ENCODE data around the gene EP400.

Gene EP400

GRCh38 chr12:131989021-131989420, 39.3 kb downstream of the EP400 start:
- Histone ChIP-seq H3K9me2 (replicated peaks; ENCODE audit: control insufficient read depth, low read length) (no peaks in the 10 kb centered on the region), H3K4me2 (ENCODE audit: low read length) (no peak overlapping the region), H3K79me2 (ENCODE audit: control insufficient read depth, low read length) (no peaks in the 10 kb centered on the region), H4K20me1 (ENCODE audit: control insufficient read depth, insufficient read depth, low read depth, low read length) (no peaks in the 10 kb centered on the region), H3K9me3 (ENCODE audit: control insufficient read depth, insufficient read depth, low read length) (no peaks in the 10 kb centered on the region), H3K27me3 (ENCODE audit: control insufficient read depth, low read length) (no peaks in the 10 kb centered on the region), H3F3A (ENCODE audit: control insufficient read depth, insufficient read depth) (no peaks in the 10 kb centered on the region), H3K36me3 (ENCODE audit: control insufficient read depth, low read length) (peaks cover 71% of the 10 kb centered on the region), H3K4me3 (ENCODE audit: low read length) (no peak overlapping the region), H3K4me1 (ENCODE audit: control insufficient read depth, low read length) (no peaks in the 10 kb centered on the region), H3K27ac (ENCODE audit: low read depth, low read length) (no peak overlapping the region)
- TF ChIP-seq EZH2phosphoT487 (IDR thresholded peaks at IDR 0.05; ENCODE audit: borderline replicate concordance, low read length): no peak
- TF ChIP-seq CTCF (IDR thresholded peaks at IDR 0.05; ENCODE audit: low read depth, low read length, poor library complexity, severe bottlenecking): no peak

GRCh38 chr12:131990066-131990979, 40.6 kb downstream of the EP400 start:
- Histone ChIP-seq H3K4me2 (ENCODE audit: low read length) (no peak overlapping the region), H3K4me1 (ENCODE audit: control insufficient read depth, low read length) (no peaks in the 10 kb centered on the region), H3K79me2 (ENCODE audit: control insufficient read depth, low read length) (no peaks in the 10 kb centered on the region), H3K4me3 (ENCODE audit: low read length) (no peak overlapping the region), H4K20me1 (ENCODE audit: control insufficient read depth, insufficient read depth, low read depth, low read length) (no peaks in the 10 kb centered on the region), H3K36me3 (ENCODE audit: control insufficient read depth, low read length) (peaks cover 81% of the 10 kb centered on the region), H3F3A (ENCODE audit: control insufficient read depth, insufficient read depth) (no peaks in the 10 kb centered on the region), H3K9me3 (ENCODE audit: control insufficient read depth, insufficient read depth, low read length) (no peaks in the 10 kb centered on the region), H3K27ac (ENCODE audit: low read depth, low read length) (no peak overlapping the region), H3K27me3 (ENCODE audit: control insufficient read depth, low read length) (no peaks in the 10 kb centered on the region), H3K9me2 (replicated peaks; ENCODE audit: control insufficient read depth, low read length) (no peaks in the 10 kb centered on the region)
- TF ChIP-seq CTCF (IDR thresholded peaks at IDR 0.05; ENCODE audit: low read depth, low read length, poor library complexity, severe bottlenecking): no peak
- no peak for TF ChIP-seq EZH2phosphoT487 (IDR thresholded peaks at IDR 0.05; ENCODE audit: borderline replicate concordance, low read length)

GRCh38 chr12:131990980-131991305, 41.2 kb downstream of the EP400 start:
- no peaks in the 10 kb centered on the region for H3K9me2 ChIP-seq (replicated peaks; ENCODE audit: control insufficient read depth, low read length)
- H3K27me3 ChIP-seq (ENCODE audit: control insufficient read depth, low read length): no peaks in the 10 kb centered on the region
- H4K20me1 ChIP-seq (ENCODE audit: control insufficient read depth, insufficient read depth, low read depth, low read length): no peaks in the 10 kb centered on the region
- peaks cover 81% of the 10 kb centered on the region for H3K36me3 ChIP-seq (ENCODE audit: control insufficient read depth, low read length)
- no peaks in the 10 kb centered on the region for H3F3A ChIP-seq (ENCODE audit: control insufficient read depth, insufficient read depth)
- TF ChIP-seq EZH2phosphoT487 (IDR thresholded peaks at IDR 0.05; ENCODE audit: borderline replicate concordance, low read length): no peak
- no peak for TF ChIP-seq CTCF (IDR thresholded peaks at IDR 0.05; ENCODE audit: low read depth, low read length, poor library complexity, severe bottlenecking)
- H3K79me2 ChIP-seq (ENCODE audit: control insufficient read depth, low read length): no peaks in the 10 kb centered on the region
- H3K27ac ChIP-seq (ENCODE audit: low read depth, low read length): no peak overlapping the region
- no peaks in the 10 kb centered on the region for H3K4me1 ChIP-seq (ENCODE audit: control insufficient read depth, low read length)
- no peak overlapping the region for H3K4me3 ChIP-seq (ENCODE audit: low read length)
- no peak overlapping the region for H3K4me2 ChIP-seq (ENCODE audit: low read length)
- no peaks in the 10 kb centered on the region for H3K9me3 ChIP-seq (ENCODE audit: control insufficient read depth, insufficient read depth, low read length)
